Activated T-cell treated with anti-CD3 and anti-CD28 coated beads, Interleukin-2, amount 50 U/mL, for 48 hours (primary cell): Measurements from ENCODE around the gene CRTAC1.
"Not testable (repeated sequence)": the region's sequence is repeated elsewhere in the genome, so short reads cannot be mapped to it uniquely, and the experiment has no call there.

ENCODE experiments used
- DNase-seq, 2 experiments: peaks; one replicate each; pipeline ENCODE4 v3.0.0-alpha.2; 2020

The CRTAC1 gene

DNA sequence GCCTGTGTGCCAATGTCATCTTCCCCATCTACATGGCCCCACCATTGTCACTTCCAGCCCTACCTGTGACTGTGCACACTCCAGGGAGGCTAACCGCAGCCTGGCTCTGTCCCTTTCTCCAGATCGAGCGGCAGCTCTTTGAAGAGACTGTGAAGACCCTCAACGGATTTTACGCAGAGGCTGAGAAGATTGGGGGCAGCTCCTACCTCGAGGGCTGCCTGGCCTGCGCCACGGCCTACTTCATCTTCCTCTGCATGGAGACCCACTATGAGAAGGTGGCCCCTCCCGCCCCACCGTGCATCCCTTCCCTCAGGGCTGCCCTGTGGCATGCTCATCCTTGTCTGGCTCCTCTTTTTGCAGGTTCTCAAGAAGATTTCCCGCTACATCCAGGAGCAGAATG lies 166.6 kb downstream of the CRTAC1 start:
- no peak for DNase-seq

DNA sequence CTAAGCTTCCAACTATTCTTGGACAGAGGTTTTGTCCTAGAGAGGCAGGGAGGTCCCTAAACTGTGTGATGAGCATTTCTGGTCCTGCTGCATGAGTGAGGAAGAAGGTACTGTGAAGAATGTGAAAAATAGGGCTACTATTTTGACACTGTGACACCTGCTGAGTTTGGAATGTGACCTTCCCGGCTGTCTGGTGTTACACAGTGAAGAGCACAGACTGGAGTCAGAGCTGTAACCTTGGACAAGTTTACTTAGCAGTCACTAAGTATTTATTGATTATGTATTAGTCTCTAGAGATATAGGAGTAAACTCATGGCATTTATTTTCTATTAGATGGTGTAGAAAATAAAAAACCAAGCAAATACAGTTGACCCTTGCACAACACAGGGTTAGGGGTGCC lies 168.5 kb downstream of the CRTAC1 start:
- no peak for DNase-seq

DNA sequence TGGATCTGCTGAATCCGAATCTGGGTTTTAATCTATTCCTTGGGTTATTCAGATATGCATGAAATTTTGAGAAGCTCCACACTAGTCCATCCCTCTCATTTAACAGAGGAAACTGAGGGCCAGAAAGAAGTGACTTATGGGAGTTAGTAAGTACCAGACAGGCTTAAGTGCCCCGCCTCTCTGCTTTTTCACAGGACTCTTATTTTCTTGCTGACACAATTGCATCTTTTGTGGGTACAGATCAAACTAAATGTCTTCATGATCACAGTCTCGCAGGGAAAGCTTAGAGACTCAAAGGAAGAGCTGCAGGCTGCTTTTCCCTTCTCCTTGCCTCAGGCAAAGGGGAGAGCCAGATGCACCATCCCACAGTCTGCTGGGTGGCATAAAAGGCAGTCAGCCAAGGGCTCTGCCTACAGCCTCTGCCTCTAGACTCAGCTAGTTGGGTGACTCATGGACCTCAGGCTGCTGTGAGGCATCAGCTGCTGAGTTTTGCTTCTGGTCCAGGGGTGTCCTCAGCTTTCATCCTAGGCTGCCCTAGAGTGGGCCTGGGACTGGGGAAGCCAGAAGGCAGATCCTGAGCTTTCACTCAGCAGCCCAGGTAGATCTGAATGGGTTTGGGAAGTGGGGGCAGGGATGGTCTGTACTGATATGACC lies 169.2 kb downstream of the CRTAC1 start:
- DNase-seq, result peak in 1 of 2 experiments; percentile 39

DNA sequence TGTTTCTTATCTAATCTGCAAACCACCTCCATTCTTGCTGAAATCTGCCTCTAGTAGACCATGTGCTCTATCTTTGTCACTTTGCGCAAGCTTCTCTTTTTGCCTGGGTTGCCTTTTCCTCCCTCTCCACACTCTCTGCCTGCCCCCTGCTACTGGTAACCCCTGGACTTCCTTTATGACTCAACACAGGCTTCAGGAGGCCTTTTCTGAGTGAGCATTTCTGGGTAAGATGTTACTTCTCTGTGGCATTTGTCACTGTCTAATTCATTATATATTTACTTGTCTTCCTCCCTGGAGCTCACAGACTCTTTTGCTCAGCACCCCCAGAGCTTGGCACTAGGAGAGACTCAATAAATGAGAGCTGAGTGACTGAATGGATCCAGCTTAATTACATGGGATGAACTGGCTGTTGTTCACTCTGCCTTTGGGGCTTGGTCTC lies 172.4 kb downstream of the CRTAC1 start:
- no peak for DNase-seq

DNA sequence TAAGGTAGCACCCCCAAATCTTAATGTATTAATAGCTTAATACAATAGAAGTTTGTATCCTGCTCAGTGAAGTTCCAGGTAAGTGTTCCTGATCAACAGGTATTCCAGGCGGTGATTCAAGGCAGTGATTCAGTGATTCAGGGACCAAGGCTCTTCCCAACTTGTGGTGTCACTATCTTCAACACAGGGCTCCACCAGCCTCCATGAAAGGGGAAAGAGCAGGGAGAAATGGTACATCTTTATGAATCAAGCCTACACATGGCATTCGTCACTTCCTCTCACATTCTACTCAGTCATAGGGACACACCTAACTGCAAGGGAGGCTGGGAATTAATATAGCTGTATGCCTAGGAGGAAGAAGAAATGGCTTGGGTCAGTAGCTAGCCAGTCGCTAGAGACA lies 175.7 kb downstream of the CRTAC1 start:
- DNase-seq, result no peak

DNA sequence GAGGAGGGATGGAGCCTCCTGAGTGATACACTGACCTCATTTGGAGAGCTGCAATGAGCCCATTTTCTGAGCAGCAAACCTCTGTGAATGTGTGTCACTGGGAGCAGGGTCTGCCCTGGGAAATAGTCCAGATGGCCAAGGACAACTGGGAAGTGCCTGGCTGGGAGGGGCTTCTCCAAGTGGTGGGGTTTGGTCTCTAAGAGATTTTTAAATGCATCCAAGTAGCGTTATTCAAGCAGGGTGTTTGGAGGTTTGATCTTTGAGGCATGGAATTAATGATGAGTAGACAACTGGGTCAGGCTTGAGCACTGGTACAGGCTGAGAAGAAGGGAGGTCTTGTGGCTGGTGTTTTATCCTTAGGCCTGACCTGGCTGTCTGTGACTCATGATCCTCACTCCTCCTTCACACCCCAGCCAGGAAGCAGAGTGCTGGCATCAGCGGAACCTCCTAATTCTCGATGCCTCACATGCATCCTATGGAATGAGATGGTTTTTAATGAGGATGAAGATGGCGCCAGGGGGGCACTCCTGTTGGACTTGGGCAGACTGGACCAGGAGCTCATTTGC lies 177.5 kb downstream of the CRTAC1 start:
- DNase-seq, result no peak

DNA sequence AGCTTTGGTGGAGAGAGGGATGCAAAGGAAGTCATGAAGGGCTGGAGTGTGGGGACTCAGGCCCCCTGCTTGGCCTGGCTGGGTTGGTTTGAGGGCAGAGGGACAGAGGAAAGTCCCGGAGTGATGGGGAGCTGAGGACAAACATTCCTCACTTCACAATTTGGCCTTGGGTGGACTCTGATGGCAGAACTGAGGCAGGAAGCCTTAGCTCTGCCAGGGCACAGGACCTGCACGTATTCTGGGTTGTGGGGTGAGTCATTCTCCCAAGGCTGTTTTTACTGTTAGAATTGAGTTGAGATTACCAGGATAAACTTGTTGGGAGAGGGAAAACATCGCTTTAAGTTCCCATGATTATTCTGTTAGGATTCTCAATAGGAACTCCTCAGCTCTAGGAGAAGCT lies 178.1 kb downstream of the CRTAC1 start:
- DNase-seq, result no peak

DNA sequence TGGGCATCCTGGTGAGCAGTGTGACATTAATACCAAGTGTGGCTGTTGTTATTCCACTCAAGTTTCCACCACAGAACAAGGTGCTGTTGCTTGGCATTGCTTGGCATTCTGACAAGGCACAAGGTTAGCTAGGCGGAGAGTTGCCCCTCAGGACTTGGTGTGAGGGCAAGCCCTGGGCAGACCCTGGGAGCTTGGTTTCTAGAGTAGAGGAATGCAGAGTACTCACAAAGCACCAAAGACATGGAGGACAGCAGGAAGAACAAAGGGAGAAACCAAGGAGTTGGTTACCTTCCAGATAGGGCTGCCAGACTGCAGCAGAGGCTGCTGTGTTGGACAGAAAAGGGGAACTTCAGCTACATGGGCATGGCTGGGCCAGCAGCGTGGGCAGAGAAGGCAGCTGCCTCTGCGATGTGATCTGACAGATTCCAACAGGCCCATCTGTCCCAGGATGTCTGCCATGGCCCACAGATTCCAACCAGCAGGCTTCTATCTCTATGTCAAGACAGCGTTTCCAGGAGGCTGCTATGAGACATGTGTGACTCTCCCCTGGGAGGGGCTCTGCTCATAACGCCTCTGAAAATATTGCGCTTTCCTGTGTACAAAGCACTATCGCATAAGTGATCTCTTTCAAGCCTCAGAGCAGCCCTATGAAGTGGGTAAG lies 178.9 kb downstream of the CRTAC1 start:
- DNase-seq, result peak in 1 of 2 experiments; percentile 37

DNA sequence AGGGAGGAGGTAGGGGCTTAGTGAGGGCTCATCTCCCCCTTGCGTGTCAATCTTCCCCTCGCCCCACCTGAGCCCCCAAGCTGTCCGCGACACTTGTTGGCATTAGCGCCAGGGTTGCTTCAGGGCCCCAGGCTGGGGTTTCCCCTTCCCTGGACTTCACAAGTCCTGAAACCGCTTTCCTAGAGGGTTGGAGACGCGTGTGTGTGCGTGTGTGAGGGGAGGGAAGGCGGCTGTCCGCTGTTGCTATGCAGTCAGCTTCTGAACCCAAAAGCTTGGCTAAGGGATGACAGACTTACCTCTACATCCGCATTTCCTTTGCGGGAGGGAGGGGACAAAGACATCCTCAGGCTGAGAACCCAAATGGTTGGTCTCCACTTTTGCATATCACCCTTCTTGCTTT lies 180.0 kb downstream of the CRTAC1 start:
- peak; percentile 31 to 38 for DNase-seq

DNA sequence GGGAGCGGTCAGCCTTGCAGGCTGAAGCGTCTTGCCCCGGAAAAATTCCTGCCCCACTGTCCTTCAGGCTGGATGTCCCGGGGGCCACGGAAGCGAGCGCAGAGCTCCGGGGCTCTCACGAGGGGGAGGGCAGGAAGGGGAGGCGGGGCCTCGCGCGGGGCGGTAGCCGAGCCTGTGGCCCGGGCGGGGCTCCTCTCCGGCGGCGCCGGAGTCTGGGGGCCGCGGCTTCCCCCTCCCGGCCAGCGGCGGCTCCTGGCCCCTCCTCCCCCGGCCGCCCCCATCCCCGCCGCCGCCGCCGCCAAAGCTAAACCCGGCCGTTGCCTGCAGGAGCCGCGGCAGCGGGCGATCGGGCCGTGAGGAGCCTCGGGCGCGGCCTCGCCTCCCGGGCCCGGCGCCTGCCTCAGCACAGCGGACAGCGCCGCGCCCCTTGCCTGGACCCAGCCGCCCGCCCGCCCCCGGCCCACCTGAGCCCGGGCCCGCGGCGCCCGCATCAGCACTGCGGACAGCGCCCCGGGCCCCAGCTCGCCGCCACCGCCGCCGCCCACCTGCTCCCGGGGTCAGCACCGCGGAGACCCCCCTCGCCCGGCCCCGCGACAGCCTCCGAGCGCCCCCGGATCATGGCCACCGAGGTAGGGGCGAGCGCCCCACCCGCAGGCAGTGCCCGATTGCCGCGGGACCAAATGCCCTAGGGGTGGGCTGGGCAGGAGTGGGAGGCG lies 180.6 kb downstream of the CRTAC1 start, which contains the start of gene GOLGA7B:
TSS of gene GOLGA7B (plus strand) at position 157 of the 716 bp plus-strand sequence. CDS start at position 618, 461 bp downstream.
- peak; percentile 64 to 75 for DNase-seq

DNA sequence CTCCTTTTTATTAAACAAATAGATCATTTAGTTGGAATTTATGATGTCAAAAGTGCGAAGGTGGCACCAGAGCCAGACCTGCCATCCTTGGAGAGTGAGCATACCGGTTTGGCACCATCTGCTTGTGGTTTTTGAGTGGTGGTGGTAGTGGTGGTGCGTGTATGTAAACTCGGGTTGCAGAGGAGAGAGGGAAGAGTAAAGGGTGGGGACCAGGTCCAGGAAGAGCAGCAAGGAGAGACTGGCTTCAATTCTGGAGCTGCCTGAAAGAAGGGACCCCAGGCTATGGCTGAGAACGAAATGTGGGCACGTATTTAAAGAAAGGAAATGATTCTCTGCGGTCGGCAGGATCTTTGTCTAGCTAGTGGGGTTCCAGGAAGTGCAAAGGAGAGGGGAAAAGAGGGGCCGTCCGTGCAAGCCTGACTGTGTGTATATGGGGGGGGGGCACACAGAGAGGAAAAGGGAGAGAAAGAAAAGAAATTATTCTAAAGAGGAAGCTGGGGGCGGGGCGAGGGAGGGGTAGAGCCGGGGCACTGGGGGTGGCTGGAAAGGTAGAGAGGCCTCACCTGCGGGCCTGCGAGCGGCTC lies 181.2 kb downstream of the CRTAC1 start:
- DNase-seq, result peak in 1 of 2 experiments; percentile 28

DNA sequence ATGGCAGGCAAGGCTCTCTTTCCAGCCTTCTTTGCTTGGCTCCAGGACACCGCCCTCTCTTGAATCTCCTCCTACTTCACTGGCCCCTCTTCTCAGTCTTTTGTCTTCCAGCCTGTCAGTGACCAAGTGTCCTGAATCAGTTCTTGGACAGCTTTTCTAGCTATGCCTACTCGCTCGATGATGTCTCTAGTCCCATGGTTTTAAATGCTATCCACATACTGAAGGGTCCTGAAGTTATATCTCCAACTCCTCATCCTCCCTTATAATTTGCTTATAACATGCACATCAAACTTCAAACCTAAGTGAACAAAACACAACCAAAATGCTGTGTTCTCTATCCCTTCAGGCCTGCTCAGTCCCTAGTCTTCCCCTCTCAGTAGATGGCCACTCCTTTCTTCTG lies 185.7 kb downstream of the CRTAC1 start:
- no peak for DNase-seq

DNA sequence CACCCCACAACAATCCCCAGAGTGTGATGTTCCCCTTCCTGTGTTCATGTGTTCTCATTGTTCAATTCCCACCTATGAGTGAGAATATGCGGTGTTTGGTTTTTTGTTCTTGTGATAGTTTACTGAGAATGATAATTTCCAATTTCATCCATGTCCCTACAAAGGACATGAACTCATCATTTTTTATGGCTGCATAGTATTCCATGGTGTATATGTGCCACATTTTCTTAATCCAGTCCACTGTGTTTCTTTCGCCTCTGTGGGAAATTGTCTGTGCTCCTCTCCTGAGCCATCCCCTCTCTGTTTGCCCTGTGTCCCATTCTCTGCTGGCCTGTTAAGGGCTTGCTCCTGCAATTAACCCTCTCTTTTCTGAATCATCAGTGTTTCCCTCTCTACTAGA lies 186.4 kb downstream of the CRTAC1 start:
- not testable (repeated sequence) for DNase-seq

DNA sequence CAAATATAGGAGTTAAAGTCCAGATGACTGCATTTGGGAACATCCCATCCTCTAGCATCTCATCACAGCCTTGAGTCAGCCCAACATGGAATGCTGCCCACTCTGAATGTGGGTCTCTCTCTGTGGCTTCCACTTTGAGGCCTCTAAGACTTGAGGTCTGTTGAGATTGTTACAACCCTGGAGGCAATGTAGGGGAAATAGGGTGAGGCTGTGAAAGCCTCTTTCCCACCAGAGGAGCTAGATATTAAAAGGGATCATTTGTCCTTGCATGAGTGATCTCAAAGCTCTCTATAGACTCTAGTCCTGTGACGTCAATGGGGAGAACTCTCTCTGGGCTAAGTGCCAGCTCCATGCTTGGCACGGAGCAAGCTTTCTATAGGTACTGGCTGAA lies 187.1 kb downstream of the CRTAC1 start:
- no peak for DNase-seq

DNA sequence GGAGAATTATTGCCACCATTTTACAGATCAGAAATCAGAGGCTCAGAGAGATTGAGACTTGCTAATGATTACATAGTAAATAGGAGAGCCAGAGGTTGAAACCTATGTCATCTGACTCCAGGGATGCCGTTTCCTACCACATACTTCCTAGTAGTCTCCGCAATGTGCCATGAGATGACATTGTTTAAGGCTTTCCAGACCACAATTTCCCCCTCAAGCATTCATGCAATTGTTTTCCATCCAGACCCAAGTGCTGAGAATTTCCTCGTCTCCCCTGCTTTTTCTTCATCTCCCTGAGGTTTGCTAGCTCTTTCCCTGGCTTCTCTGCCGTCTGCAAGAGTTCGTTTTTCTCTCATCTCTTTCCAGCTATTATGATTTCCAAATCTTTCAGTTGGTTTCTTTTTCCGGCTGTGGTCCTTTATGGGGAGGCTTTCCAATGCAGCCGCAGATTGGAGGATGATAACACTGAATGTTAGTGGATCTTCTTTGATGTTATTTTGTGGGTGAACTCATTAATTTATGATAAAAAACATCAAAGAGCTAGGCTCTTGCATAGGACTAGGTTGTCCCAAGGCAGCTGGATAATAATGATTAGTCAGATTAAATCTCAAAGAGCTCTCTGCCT lies 187.7 kb downstream of the CRTAC1 start:
- no peak for DNase-seq

DNA sequence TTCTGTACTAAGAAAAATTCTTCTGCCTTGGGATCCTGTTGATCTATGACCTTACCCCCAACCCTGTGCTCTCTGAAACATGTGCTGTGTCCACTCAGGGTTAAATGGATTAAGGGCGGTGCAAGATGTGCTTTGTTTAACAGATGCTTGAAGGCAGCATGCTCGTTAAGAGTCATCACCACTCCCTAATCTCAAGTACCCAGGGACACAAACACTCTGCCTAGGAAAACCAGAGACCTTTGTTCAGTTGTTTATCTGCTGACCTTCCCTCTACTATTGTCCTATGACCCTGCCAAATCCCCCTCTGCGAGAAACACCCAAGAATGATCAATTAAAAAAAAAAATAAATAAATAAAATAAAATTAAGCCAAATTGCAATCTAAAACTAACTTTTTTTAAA lies 188.3 kb downstream of the CRTAC1 start:
- not testable (repeated sequence) for DNase-seq

DNA sequence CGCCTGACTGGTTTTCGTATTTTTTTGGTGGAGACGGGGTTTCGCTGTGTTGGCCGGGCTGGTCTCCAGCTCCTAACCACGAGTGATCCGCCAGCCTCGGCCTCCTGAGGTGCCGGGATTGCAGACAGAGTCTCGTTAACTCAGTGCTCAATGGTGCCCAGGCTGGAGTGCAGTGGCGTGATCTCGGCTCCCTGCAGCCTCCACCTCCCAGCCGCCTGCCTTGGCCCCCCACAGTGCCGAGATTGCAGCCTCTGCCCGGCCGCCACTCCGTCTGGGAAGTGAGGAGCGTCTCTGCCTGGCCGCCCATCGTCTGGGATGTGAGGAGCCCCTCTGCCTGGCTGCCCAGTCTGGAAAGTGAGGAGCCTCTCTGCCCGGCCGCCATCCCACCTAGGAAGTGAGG lies 189.3 kb downstream of the CRTAC1 start:
- not testable (repeated sequence) for DNase-seq

DNA sequence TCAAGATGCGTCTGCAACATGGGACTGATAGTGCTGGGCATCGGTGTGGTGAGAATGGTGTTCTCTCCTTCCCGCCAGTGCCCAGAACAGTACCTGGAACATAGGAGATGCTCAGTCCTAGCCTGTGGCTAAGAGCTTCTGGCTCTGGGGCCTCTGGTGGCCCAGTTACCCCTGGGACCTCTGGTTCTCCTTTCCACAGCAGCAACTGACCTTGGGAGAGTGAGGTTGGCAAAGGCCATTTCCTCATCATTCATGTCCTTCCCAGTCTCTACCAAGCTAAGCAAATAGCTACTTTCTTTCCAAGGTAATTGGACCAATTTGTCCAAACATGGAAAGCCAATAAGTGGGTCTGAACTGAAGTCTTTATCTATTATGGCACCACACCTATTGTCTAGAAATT lies 192.3 kb downstream of the CRTAC1 start:
- DNase-seq, result no peak

DNA sequence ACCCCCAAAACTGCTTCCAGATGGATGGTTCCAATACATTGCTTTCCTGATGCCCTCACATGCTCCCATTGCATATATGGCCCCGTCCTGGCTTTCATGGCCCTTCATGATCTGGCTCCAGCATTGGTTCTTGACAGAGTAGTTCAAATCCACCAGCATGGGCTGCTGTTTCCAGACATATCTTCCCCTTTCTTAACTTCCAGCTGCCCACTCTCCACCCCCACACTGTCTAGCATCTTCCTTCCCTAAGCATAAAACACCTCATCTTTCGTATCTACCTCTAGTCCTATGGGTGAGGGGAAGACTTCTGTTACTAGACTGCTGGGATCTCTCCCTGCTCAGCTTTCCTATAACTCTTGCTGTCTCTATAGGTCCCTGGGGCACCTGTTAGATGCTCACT lies 194.0 kb downstream of the CRTAC1 start:
- DNase-seq, result no peak

DNA sequence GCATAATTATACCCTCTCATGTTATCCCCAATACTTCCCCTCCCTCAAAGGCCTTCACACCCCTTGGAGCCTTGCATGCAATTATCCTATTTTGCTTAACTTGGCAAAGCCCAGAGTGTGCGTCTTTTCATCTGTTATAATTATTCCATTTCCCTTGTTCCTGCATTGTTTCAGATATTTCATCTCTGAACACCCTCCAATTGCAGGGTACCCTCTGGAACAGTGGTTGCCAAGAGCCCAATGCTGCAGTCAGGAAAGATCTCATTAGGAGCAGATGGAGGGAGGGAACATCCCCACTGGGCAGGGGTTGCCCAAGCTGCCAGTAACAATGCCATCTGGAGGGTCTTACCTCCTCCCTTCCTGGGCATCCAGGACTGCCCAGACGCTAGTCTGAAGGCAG lies 199.2 kb downstream of the CRTAC1 start:
- no peak for DNase-seq

DNA sequence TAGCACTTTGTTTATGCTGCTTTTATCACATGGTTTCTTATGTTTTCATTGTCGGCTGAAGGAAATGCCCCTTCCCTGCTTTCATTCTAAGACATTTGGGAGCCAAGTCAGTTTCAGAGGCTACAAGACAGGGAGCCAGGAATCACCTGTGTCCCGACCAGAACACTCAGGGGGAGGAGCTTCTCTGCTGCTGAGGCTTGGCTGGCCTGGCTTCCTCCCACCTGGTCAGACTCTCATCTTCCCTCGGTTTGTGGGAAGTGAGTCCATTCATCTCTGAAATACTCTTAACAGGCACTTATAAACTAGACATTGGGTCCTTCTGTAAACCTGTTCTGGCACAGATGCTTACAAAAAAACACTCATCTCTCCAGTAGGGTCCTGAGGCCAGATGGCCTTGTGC lies 200.4 kb downstream of the CRTAC1 start:
- DNase-seq, result no peak

DNA sequence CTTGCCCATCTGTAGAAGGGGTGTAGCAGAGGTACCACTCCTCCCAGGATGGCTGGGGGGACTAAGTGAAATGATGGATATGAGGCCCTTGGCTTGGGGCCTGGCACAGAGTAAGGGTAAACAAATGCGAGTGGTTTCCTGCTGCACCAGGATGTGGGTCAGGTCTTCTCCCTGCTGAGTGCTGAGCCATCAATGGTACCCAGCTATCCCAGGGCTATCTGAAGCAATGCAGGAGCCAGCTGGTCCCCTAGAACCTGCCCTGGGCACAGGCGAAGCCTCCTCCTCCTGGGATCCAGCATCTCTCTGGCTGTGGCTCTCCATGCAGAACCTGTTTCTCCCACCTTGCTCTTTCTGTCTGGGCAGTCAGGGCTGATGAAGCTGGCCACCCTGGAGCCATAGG lies 201.7 kb downstream of the CRTAC1 start:
- no peak for DNase-seq
